ENCODE measurements around the gene WSCD1. TPM values are rescaled to one million over a fixed set of nuclear protein-coding genes. Genes with fewer than 3 reads are reported as not detected.

Gene WSCD1
- total RNA-seq, 1 experiment from 2014 or later = 57.0 TPM

DNA sequence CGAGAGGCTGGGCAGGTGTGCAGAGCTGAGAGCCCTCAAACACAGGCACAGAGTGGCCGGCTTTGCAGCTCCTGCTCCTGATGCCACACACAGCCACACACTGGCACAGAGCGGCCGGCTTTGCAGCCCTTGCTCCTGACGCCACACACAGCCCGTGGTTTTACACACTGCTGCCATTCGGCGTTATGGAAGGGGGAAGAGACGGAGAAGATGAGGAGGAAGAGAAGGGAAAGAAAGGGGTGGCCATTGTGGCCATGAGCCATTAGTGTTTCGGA lies 26.8 kb downstream of the WSCD1 start:
- no peaks in the 10 kb centered on the region for H3K27me3 ChIP-seq (ENCODE audit: low read length)
- H3K36me3 ChIP-seq (ENCODE audit: low read depth, low read length) = peaks cover 8% of the 10 kb centered on the region; the same call in 1 of the 2 replicates
- intact Hi-C loops (cut with micrococcal nuclease) = no loop called here
- H3K79me2 ChIP-seq (ENCODE audit: low read length) = no peaks in the 10 kb centered on the region
- DNase-seq (no peak), ATAC-seq (no peak)
- no peak overlapping the region for H3K27ac ChIP-seq (ENCODE audit: low read length)
- ChIA-PET CTCF (no interaction called here), POLR2A (ENCODE audit: unreplicated experiment) (no interaction called here)
- no peaks in the 10 kb centered on the region for H3F3A ChIP-seq (ENCODE audit: low read length, unreplicated experiment)
- no peak overlapping the region for H3K4me2 ChIP-seq (ENCODE audit: low read length)
- no peak overlapping the region for H3K9ac ChIP-seq (ENCODE audit: low read length)
- H3K9me2 ChIP-seq (replicated peaks; ENCODE audit: low read length) = no peaks in the 10 kb centered on the region
- H2AFZ ChIP-seq (ENCODE audit: low read length) = no peak overlapping the region
- peaks cover 4% of the 10 kb centered on the region for H3K4me1 ChIP-seq (ENCODE audit: insufficient read depth, low read length)
- TF ChIP-seq EZH2phosphoT487 (IDR thresholded peaks at IDR 0.05; ENCODE audit: borderline replicate concordance, low read length) = no peak
- TF ChIP-seq EZH2 (IDR thresholded peaks at IDR 0.05; ENCODE audit: low read length, unreplicated experiment) = no peak
- no peak for TF ChIP-seq CTCF (conservative IDR thresholded peaks at IDR 0.05; ENCODE audit: low read depth, low read length)
- no peaks in the 10 kb centered on the region for H3K9me3 ChIP-seq (ENCODE audit: low read length)
- BruUV-seq (replicated peaks) = no TSS peak
- no peaks in the 10 kb centered on the region for H4K20me1 ChIP-seq (ENCODE audit: low read length)
- no peak overlapping the region for H3K4me3 ChIP-seq (ENCODE audit: low read length)

- DNase-seq (no peak), ATAC-seq (no peak)
- H3K4me1 ChIP-seq (ENCODE audit: insufficient read depth, low read length) = peaks cover 12% of the 10 kb centered on the region
- H3K9me2 ChIP-seq (replicated peaks; ENCODE audit: low read length) = no peaks in the 10 kb centered on the region
- no peaks in the 10 kb centered on the region for H3K79me2 ChIP-seq (ENCODE audit: low read length)
- H3K9ac ChIP-seq (ENCODE audit: low read length) = no peak overlapping the region
- H3K27ac ChIP-seq (ENCODE audit: low read length) = no peak overlapping the region
- POLR2A ChIA-PET (ENCODE audit: unreplicated experiment) = no interaction called here
- no peak overlapping the region for H2AFZ ChIP-seq (ENCODE audit: low read length)
- no TSS peak for BruUV-seq (replicated peaks)
- H3K36me3 ChIP-seq (ENCODE audit: low read depth, low read length) = peaks cover 6% of the 10 kb centered on the region; the same call in 1 of the 2 replicates
- no peaks in the 10 kb centered on the region for H3F3A ChIP-seq (ENCODE audit: low read length, unreplicated experiment)
- H4K20me1 ChIP-seq (ENCODE audit: low read length) = no peaks in the 10 kb centered on the region
- no peak overlapping the region for H3K4me3 ChIP-seq (ENCODE audit: low read length)
- intact Hi-C loops (cut with micrococcal nuclease) = no loop called here
- TF ChIP-seq EZH2phosphoT487 (IDR thresholded peaks at IDR 0.05; ENCODE audit: borderline replicate concordance, low read length) (no peak), EZH2 (IDR thresholded peaks at IDR 0.05; ENCODE audit: low read length, unreplicated experiment) (no peak), CTCF (conservative IDR thresholded peaks at IDR 0.05; ENCODE audit: low read depth, low read length) (no peak)
- no peaks in the 10 kb centered on the region for H3K9me3 ChIP-seq (ENCODE audit: low read length)
- CTCF ChIA-PET = no interaction called here
- H3K27me3 ChIP-seq (ENCODE audit: low read length) = no peaks in the 10 kb centered on the region
- no peak overlapping the region for H3K4me2 ChIP-seq (ENCODE audit: low read length)
These were observed 28.1 kb downstream of the WSCD1 start for GRCh38 chr17:6098050-6098822.

- TF ChIP-seq EZH2 (IDR thresholded peaks at IDR 0.05; ENCODE audit: low read length, unreplicated experiment) = no peak
- TF ChIP-seq CTCF (conservative IDR thresholded peaks at IDR 0.05; ENCODE audit: low read depth, low read length) = no peak
- no peak for TF ChIP-seq EZH2phosphoT487 (IDR thresholded peaks at IDR 0.05; ENCODE audit: borderline replicate concordance, low read length)
- no peaks in the 10 kb centered on the region for H3F3A ChIP-seq (ENCODE audit: low read length, unreplicated experiment)
- no peak overlapping the region for H3K9ac ChIP-seq (ENCODE audit: low read length)
- peaks cover 12% of the 10 kb centered on the region for H3K4me1 ChIP-seq (ENCODE audit: insufficient read depth, low read length)
- H3K9me2 ChIP-seq (replicated peaks; ENCODE audit: low read length) = no peaks in the 10 kb centered on the region
- no TSS peak for BruUV-seq (replicated peaks)
- ChIA-PET CTCF (no interaction called here), POLR2A (ENCODE audit: unreplicated experiment) (interaction anchor here (0.7 kb wide), 1 partner anchor 24 kb away, joined by 3 read pairs; no protein-coding TSS in a partner anchor)
- no peaks in the 10 kb centered on the region for H3K9me3 ChIP-seq (ENCODE audit: low read length)
- H4K20me1 ChIP-seq (ENCODE audit: low read length) = no peaks in the 10 kb centered on the region
- no peak overlapping the region for H3K4me3 ChIP-seq (ENCODE audit: low read length)
- intact Hi-C loops (cut with micrococcal nuclease) = no loop called here
- no peaks in the 10 kb centered on the region for H3K79me2 ChIP-seq (ENCODE audit: low read length)
- ATAC-seq = no peak
- no peak overlapping the region for H3K27ac ChIP-seq (ENCODE audit: low read length)
- no peak overlapping the region for H2AFZ ChIP-seq (ENCODE audit: low read length)
- no peaks in the 10 kb centered on the region for H3K27me3 ChIP-seq (ENCODE audit: low read length)
- no peak overlapping the region for H3K4me2 ChIP-seq (ENCODE audit: low read length)
- no peak for DNase-seq
- peaks cover 6% of the 10 kb centered on the region; the same call in 1 of the 2 replicates for H3K36me3 ChIP-seq (ENCODE audit: low read depth, low read length)
These were observed 28.6 kb downstream of the WSCD1 start for GRCh38 chr17:6098823-6099180.
